Anterior cingulate cortex (tissue), 58 donors: Measurements from ENCODE around the gene LMAN1L.
A peak's percentile ranks its signal among the peaks of the same experiment; 100 is the strongest.

Experiments
- DNase-seq, 58 donors: peaks; one replicate each; lab custom pipeline; 2025; lab: John Stamatoyannopoulos, UW

LMAN1L gene

GRCh38 chr15:74873756-74874424 is 61.3 kb downstream of the LMAN1L start:
- peak in 4 of 58 donors; percentile 42 to 57 (median 49) for DNase-seq
